HG03558 (cell line): Measurements from ENCODE around the gene ZFYVE1.

Source experiments
- ATAC-seq: cut with Tn5 transposase; IDR thresholded peaks from one replicate; pipeline ENCODE4 v1.9.1; 2021; ENCODE audit warnings: moderate number of reproducible peaks; ENCODE audit not compliant: unreplicated experiment; ENCODE audit errors: extremely low read depth

The ZFYVE1 gene

GRCh38 chr14:72925815-72926291, 101.1 kb downstream of the ZFYVE1 start:
- ATAC-seq = no peak

DNA sequence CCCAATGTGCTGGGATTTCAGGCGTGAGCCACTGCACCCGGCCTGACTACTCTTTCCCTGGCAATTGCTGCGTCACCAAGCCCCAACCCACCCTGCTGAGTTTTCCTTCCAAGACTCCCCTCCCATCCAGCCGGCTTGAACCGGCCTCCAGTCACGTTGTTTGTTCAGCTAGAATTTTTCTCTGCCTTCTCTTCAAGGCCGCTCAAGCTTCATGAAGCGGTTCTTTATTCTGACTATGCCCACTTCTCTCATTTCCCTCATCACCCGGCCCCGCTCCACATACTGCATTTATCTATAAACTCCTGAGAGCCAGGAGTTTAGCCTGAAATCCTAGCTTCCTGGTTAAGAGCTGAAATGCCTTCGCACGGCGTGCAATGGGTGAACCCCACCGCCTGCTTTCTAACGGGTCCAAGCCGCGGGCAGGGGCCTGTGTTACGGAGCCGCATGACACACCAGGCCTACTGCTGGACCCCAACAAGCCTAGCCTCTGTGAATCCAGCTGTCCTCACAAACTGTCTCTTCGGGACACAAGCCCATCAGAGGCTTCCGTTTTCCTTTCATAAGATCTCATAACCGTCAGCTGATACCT, 101.6 kb downstream of the ZFYVE1 start:
- no peak for ATAC-seq

- ATAC-seq = no peak
These were observed 102.6 kb downstream of the ZFYVE1 start for GRCh38 chr14:72924337-72924736.

DNA sequence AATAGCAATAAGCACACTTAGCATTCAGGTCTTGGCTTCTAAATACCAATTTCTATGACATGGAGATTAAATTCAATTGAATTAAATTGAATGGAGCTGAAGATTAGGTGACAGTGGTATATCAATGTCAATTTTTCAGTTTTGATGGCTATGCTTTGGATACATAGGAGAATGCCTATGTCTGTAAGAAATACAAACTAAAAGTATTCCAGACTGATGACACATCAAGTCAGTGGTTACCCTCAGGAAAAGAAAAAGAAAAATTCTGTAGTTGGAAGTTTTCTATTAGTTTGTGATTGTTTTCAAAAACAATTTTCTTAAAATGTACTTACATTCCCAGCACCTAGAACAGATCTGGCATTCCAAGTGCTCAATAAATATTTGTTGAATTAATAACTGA, 105.5 kb downstream of the ZFYVE1 start:
- ATAC-seq = no peak

GRCh38 chr14:72920008-72920407, 106.9 kb downstream of the ZFYVE1 start:
- ATAC-seq = no peak
